GM12801 (cell line): ENCODE data around the gene FPGS.

ENCODE experiments used
- CTCF ChIP-seq: IDR thresholded peaks from one replicate; pipeline ENCODE4 v1.5.1; 2011; ENCODE audit warnings: control low read depth; ENCODE audit not compliant: insufficient read length; ENCODE audit errors: extremely low read depth

The FPGS gene

GRCh38 chr9:127786773-127787104 is 15.9 kb upstream of the FPGS start:
- no peak for TF ChIP-seq CTCF

GRCh38 chr9:127788337-127789011 is 14.2 kb upstream of the FPGS start:
- TF ChIP-seq CTCF: no peak

GRCh38 chr9:127789179-127789578 is 13.5 kb upstream of the FPGS start:
- TF ChIP-seq CTCF: no peak

- no peak for TF ChIP-seq CTCF
Measured at GRCh38 chr9:127790094-127790855, 12.4 kb upstream of the FPGS start.

GRCh38 chr9:127791085-127791484 is 11.6 kb upstream of the FPGS start:
- TF ChIP-seq CTCF: no peak

GRCh38 chr9:127792417-127793031 is 10.2 kb upstream of the FPGS start:
- no peak for TF ChIP-seq CTCF

- no peak for TF ChIP-seq CTCF
Measured at GRCh38 chr9:127793093-127793708, 9.5 kb upstream of the FPGS start.
